HG03103 (cell line): ENCODE results near the gene PNPLA2.

Source experiments
- ATAC-seq: cut with Tn5 transposase; IDR thresholded peaks from one replicate; pipeline ENCODE4 v1.9.1; 2021; ENCODE audit warnings: low read depth; ENCODE audit not compliant: unreplicated experiment

Gene PNPLA2

DNA sequence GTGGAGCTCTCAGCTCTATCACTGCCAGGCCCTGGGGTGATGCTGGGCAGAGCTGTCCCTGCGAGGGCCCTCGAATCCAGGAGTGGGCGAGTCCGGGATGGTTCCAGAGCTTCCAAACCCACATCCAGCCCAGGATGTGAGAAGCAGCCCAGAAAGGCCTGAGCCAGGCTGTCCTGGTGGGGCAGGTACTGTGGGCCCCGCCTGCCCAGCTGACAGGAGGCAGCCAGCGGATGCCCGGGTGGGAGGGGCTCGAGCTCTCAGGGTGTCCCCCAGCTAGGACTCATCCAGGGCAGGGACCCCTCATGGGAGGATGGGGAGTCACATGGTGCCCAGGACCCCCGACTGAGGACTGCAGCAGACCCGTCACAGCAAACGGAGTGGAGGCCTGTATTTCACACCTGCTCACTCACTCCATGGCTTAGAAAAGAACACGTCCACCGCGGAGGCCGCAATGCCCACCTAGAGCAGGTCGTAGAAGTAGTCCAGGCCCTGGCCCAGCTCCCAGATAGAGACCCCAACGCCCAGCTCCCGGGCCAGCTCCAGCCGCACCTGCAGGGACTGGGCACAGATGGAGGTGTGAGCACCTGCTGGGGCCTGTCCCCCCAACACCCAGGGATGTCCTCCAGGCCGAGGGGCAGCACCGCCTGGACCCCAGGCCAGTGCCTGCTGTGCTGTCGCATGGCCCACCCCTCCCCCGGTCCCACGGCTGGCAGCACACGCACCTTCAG, 50.8 kb downstream of the PNPLA2 start:
- ATAC-seq, result no peak

GRCh38 chr11:870127-870413, 51.4 kb downstream of the PNPLA2 start:
- no peak for ATAC-seq

GRCh38 chr11:870418-870817, 51.7 kb downstream of the PNPLA2 start:
- ATAC-seq, result no peak

GRCh38 chr11:871472-871871, 52.8 kb downstream of the PNPLA2 start:
- ATAC-seq, result no peak

GRCh38 chr11:872799-873198, 54.1 kb downstream of the PNPLA2 start:
- ATAC-seq, result no peak

DNA sequence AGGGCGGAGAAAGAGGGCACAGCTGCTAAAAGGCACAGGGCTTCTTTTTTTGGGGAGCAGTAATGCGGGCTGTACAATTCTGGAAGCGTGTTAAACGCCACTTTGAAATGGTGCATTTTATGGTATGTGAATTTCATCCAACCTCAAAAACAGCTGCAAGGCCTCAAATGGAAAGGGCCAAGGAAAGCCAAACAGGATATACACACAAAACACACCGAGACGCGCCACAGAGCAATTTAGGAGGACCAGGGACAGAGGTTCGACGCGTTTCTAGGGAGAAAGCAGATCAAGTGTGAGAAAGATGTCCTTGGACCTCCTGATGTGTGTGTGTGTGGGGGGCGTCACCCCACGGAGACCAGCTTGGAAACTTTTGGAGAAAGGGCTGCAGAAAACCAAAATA, 55.0 kb downstream of the PNPLA2 start:
- ATAC-seq, result no peak
